PC-3 (cell line): ENCODE results near the gene NEO1. TPM values are rescaled to one million over a fixed set of nuclear protein-coding genes. Genes with fewer than 3 reads are reported as not detected.

Experiments used
- ATAC-seq: fragments of 200-7000 bp; cut with Tn5 transposase; 2 replicates; pipeline ENCODE4 v1.9.1; 2020; ENCODE audit warnings: mild to moderate bottlenecking, moderate library complexity
- BruUV-seq: library from RNA; stranded (reverse); fragments of 400-500 nt; replicated peaks from 2 replicates; lab custom pipeline; 2021; lab: Mats Ljungman, UMichigan
- CTCF ChIA-PET: fragments of 300-600 bp; sonication (Branson Sonifier 250); formaldehyde crosslinking; loops from one replicate; lab custom pipeline; 2022; ENCODE audit warnings: antibody characterized with exemption; lab: Charles Lee
- POLR2A ChIA-PET: fragments of 300-600 bp; sonication (Branson Sonifier 250); formaldehyde crosslinking; loops from one replicate; lab custom pipeline; 2022; ENCODE audit warnings: antibody characterized with exemption; ENCODE audit not compliant: unreplicated experiment; lab: Charles Lee
- DNase-seq: peaks from one replicate; pipeline ENCODE4 v3.0.0-alpha.2; 2015
- H2AFZ ChIP-seq: fragments of 300-600 bp; sonication (generic); 2 replicates; pipeline ENCODE4 v1.6.0; 2016; ENCODE audit warnings: antibody characterized with exemption, low read length
- H3F3A ChIP-seq: fragments of 300-600 bp; sonication (generic); one replicate; pipeline ENCODE4 v1.6.0; 2017; ENCODE audit warnings: antibody characterized with exemption, low read length, control low read depth, mild to moderate bottlenecking; ENCODE audit not compliant: unreplicated experiment
- H3K27ac ChIP-seq: fragments of 300-600 bp; sonication (generic); 2 replicates; pipeline ENCODE4 v1.5.1; 2016; ENCODE audit warnings: mild to moderate bottlenecking, low read length
- H3K27me3 ChIP-seq: fragments of 300-600 bp; sonication (generic); 2 replicates; pipeline ENCODE4 v1.6.1; 2016; ENCODE audit warnings: low read length, mixed read lengths
- H3K36me3 ChIP-seq: fragments of 300-600 bp; sonication (generic); 2 replicates; pipeline ENCODE4 v1.6.1; 2016; ENCODE audit warnings: low read depth, mixed run types, low read length, mixed read lengths
- H3K4me1 ChIP-seq: fragments of 300-600 bp; sonication (generic); 2 replicates; pipeline ENCODE4 v1.5.1; 2016; ENCODE audit warnings: low read length; ENCODE audit not compliant: insufficient read depth
- H3K4me2 ChIP-seq: fragments of 300-600 bp; sonication (generic); 2 replicates; pipeline ENCODE4 v1.6.0; 2016; ENCODE audit warnings: low read length
- H3K4me3 ChIP-seq: fragments of 300-600 bp; sonication (generic); 2 replicates; pipeline ENCODE4 v1.5.1; 2016; ENCODE audit warnings: mild to moderate bottlenecking, low read length, mixed read lengths
- H3K79me2 ChIP-seq: fragments of 300-600 bp; sonication (generic); 2 replicates; pipeline ENCODE4 v1.6.1; 2017; ENCODE audit warnings: low read length, mixed read lengths
- H3K9ac ChIP-seq: fragments of 300-600 bp; sonication (generic); 2 replicates; pipeline ENCODE4 v1.6.0; 2016; ENCODE audit warnings: mild to moderate bottlenecking, low read length
- H3K9me2 ChIP-seq: fragments of 300-600 bp; sonication (generic); replicated peaks from 2 replicates; pipeline ENCODE4 v1.6.1; 2016; ENCODE audit warnings: mixed run types, low read length, mixed read lengths
- H3K9me3 ChIP-seq: fragments of 300-600 bp; sonication (generic); 2 replicates; pipeline ENCODE4 v1.6.1; 2016; ENCODE audit warnings: low read length, mixed read lengths
- H4K20me1 ChIP-seq: fragments of 300-600 bp; sonication (generic); 2 replicates; pipeline ENCODE4 v1.6.1; 2016; ENCODE audit warnings: low read length, mixed read lengths
- CTCF ChIP-seq: fragments of 300-600 bp; sonication (generic); conservative IDR thresholded peaks from 2 replicates; pipeline ENCODE4 v1.5.1; 2017; ENCODE audit warnings: antibody characterized with exemption, low read depth, mild to moderate bottlenecking, low read length
- EZH2 ChIP-seq: fragments of 300-600 bp; sonication (generic); IDR thresholded peaks from one replicate; pipeline ENCODE4 v1.6.1; 2017; ENCODE audit warnings: antibody characterized with exemption, mild to moderate bottlenecking, low read length; ENCODE audit not compliant: unreplicated experiment
- EZH2phosphoT487 ChIP-seq: fragments of 300-600 bp; sonication (generic); IDR thresholded peaks from 2 replicates; pipeline ENCODE4 v1.6.1; 2018; ENCODE audit warnings: mild to moderate bottlenecking, antibody characterized with exemption, low read length, borderline replicate concordance
- intact Hi-C: fragments of 100-400 bp; cut with micrococcal nuclease; formaldehyde crosslinking; loops from 2 replicates; pipeline ENCODE4 v1.9.0; 2023
- total RNA-seq: library from RNA; depleted of rRNA; stranded (reverse); fragments of >200 nt; gene quantifications from 2 replicates; pipeline ENCODE4 v1.2.3, GENCODE V29; 2014

NEO1 gene
- total RNA-seq, 1 experiment from 2014 or later, result 1.2 TPM

- Histone ChIP-seq H3K9ac (no peak overlapping the region), H3K36me3 (no peaks in the 10 kb centered on the region), H3F3A (no peaks in the 10 kb centered on the region), H3K4me2 (no peak overlapping the region), H4K20me1 (no peaks in the 10 kb centered on the region), H3K79me2 (no peaks in the 10 kb centered on the region), H3K4me1 (no peaks in the 10 kb centered on the region), H3K9me3 (no peaks in the 10 kb centered on the region), H2AFZ (no peak overlapping the region), H3K4me3 (no peak overlapping the region), H3K27ac (no peak overlapping the region), H3K9me2 (no peaks in the 10 kb centered on the region), H3K27me3 (peaks cover 50% of the 10 kb centered on the region)
- ChIA-PET POLR2A (no interaction called here), CTCF (no interaction called here)
- ATAC-seq (no peak), DNase-seq (no peak)
- TF ChIP-seq EZH2 (no peak), CTCF (no peak), EZH2phosphoT487 (no peak)
- no TSS peak for BruUV-seq
- intact Hi-C loops, result no loop called here
Measured at GRCh38 chr15:73005032-73005431, 47.2 kb upstream of the NEO1 start.

- Histone ChIP-seq H3K79me2 (no peaks in the 10 kb centered on the region), H4K20me1 (no peaks in the 10 kb centered on the region), H3K4me2 (no peak overlapping the region), H3K4me3 (no peak overlapping the region), H3K27ac (no peak overlapping the region), H3K27me3 (peaks cover 50% of the 10 kb centered on the region), H3K9ac (no peak overlapping the region), H3K4me1 (no peaks in the 10 kb centered on the region), H3K9me3 (no peaks in the 10 kb centered on the region), H3F3A (no peaks in the 10 kb centered on the region), H3K9me2 (no peaks in the 10 kb centered on the region), H2AFZ (no peak overlapping the region), H3K36me3 (no peaks in the 10 kb centered on the region)
- no TSS peak for BruUV-seq
- TF ChIP-seq EZH2, result no peak
- TF ChIP-seq CTCF, result no peak
- no peak for TF ChIP-seq EZH2phosphoT487
- intact Hi-C loops, result no loop called here
- no peak for ATAC-seq
- DNase-seq, result no peak
- CTCF ChIA-PET, result no interaction called here
- POLR2A ChIA-PET, result no interaction called here
Measured at GRCh38 chr15:73005446-73005845, 46.8 kb upstream of the NEO1 start.

GRCh38 chr15:73006523-73006922 lies 45.7 kb upstream of the NEO1 start:
- Histone ChIP-seq H3K4me2 (no peak overlapping the region), H3K4me3 (no peak overlapping the region), H3K79me2 (no peaks in the 10 kb centered on the region), H4K20me1 (no peaks in the 10 kb centered on the region), H3K9me3 (no peaks in the 10 kb centered on the region), H3K9me2 (no peaks in the 10 kb centered on the region), H3K36me3 (no peaks in the 10 kb centered on the region), H3K4me1 (no peaks in the 10 kb centered on the region), H2AFZ (no peak overlapping the region), H3F3A (no peaks in the 10 kb centered on the region), H3K9ac (no peak overlapping the region), H3K27me3 (peaks cover 48% of the 10 kb centered on the region), H3K27ac (no peak overlapping the region)
- no TSS peak for BruUV-seq
- POLR2A ChIA-PET, result no interaction called here
- CTCF ChIA-PET, result no interaction called here
- no peak for DNase-seq
- intact Hi-C loops, result no loop called here
- no peak for ATAC-seq
- no peak for TF ChIP-seq EZH2phosphoT487
- TF ChIP-seq CTCF, result no peak
- TF ChIP-seq EZH2, result no peak
